ENCODE results near the gene PVALEF.
"Not testable (repeated sequence)": the region's sequence is repeated elsewhere in the genome, so short reads cannot be mapped to it uniquely, and the experiment has no call there.

PVALEF gene

GRCh38 chr17:81142301-81143199 lies 22.8 kb upstream of the PVALEF start:
- TF ChIP-seq CTCF (IDR thresholded peaks at IDR 0.05; ENCODE audit: extremely low read depth, missing control alignments): peak; percentile 67
- peak; percentile 88 for DNase-seq (ENCODE audit: low spot score)

GRCh38 chr17:81143200-81143527 lies 22.1 kb upstream of the PVALEF start:
- TF ChIP-seq CTCF (IDR thresholded peaks at IDR 0.05; ENCODE audit: extremely low read depth, missing control alignments): no peak
- DNase-seq (ENCODE audit: low spot score): no peak

GRCh38 chr17:81143717-81144422 lies 21.4 kb upstream of the PVALEF start:
- DNase-seq (ENCODE audit: low spot score): no peak
- no peak for TF ChIP-seq CTCF (IDR thresholded peaks at IDR 0.05; ENCODE audit: extremely low read depth, missing control alignments)

- TF ChIP-seq CTCF (IDR thresholded peaks at IDR 0.05; ENCODE audit: extremely low read depth, missing control alignments): no peak
- no peak for DNase-seq (ENCODE audit: low spot score)
Observed at GRCh38 chr17:81144423-81144781, 20.9 kb upstream of the PVALEF start.

GRCh38 chr17:81146208-81146607 lies 19.1 kb upstream of the PVALEF start:
- DNase-seq (ENCODE audit: low spot score): not testable (repeated sequence)

GRCh38 chr17:81147701-81148100 lies 17.6 kb upstream of the PVALEF start:
- DNase-seq (ENCODE audit: low spot score): no peak
- TF ChIP-seq CTCF (IDR thresholded peaks at IDR 0.05; ENCODE audit: extremely low read depth, missing control alignments): no peak

GRCh38 chr17:81148571-81148970 lies 16.7 kb upstream of the PVALEF start:
- no peak for TF ChIP-seq CTCF (IDR thresholded peaks at IDR 0.05; ENCODE audit: extremely low read depth, missing control alignments)
- no peak for DNase-seq (ENCODE audit: low spot score)
